HUES48 (cell line): ENCODE data around the gene RPS6KA2.

ENCODE experiments used
- H3K27ac ChIP-seq: one replicate; pipeline ENCODE4 v1.7.0; 2013; ENCODE audit warnings: low read depth, low read length, inconsistent platforms
- H3K27me3 ChIP-seq: 2 replicates; pipeline ENCODE4 v1.6.1; 2013; ENCODE audit warnings: mild to moderate bottlenecking, low read length; ENCODE audit not compliant: control insufficient read depth, insufficient read depth
- H3K36me3 ChIP-seq: 2 replicates; pipeline ENCODE4 v1.6.1; 2013; ENCODE audit warnings: low read length; ENCODE audit not compliant: control insufficient read depth, insufficient read depth
- H3K4me1 ChIP-seq: 2 replicates; pipeline ENCODE4 v1.6.1; 2013; ENCODE audit warnings: mild to moderate bottlenecking, low read length; ENCODE audit not compliant: control insufficient read depth, insufficient read depth
- H3K4me3 ChIP-seq: 2 replicates; pipeline ENCODE4 v1.5.1; 2013; ENCODE audit warnings: mild to moderate bottlenecking, low read depth, low read length
- H3K9ac ChIP-seq: 2 replicates; pipeline ENCODE4 v1.6.1; 2013; ENCODE audit warnings: mild to moderate bottlenecking, low read depth, low read length, moderate library complexity
- H3K9me3 ChIP-seq: 2 replicates; pipeline ENCODE4 v1.6.1; 2013; ENCODE audit warnings: low read length; ENCODE audit not compliant: control insufficient read depth, insufficient read depth

Gene RPS6KA2

DNA sequence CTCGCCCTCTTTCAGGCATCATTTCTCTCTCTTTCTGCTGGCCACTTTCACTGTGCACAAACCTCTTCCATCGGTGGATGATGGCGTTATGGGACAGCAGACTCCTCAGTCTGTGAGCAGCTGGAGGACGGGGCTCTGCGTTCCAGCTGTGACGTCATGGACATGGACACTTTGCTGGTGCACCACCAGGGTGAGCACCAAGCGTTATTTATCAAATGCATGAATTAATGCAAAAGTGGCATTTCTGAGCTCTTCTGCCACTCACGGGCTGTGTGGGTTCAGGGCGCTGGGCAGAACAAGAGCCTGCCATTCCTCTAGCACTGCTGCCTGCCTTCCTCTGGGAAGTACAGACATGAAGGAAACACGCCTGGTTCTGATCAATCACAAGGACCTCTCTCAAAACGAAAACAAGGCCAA, 161.4 kb downstream of the RPS6KA2 start:
- no peaks in the 10 kb centered on the region for H3K9me3 ChIP-seq
- no peak overlapping the region for H3K4me3 ChIP-seq
- H3K27ac ChIP-seq: no peak overlapping the region
- no peaks in the 10 kb centered on the region for H3K27me3 ChIP-seq
- 0 out of 2 replicates have a peak, but pooled peaks cover 3% of the 10 kb centered on the region for H3K4me1 ChIP-seq
- no peak overlapping the region for H3K9ac ChIP-seq
- 0 out of 2 replicates have a peak, but pooled peaks cover 7% of the 10 kb centered on the region for H3K36me3 ChIP-seq

DNA sequence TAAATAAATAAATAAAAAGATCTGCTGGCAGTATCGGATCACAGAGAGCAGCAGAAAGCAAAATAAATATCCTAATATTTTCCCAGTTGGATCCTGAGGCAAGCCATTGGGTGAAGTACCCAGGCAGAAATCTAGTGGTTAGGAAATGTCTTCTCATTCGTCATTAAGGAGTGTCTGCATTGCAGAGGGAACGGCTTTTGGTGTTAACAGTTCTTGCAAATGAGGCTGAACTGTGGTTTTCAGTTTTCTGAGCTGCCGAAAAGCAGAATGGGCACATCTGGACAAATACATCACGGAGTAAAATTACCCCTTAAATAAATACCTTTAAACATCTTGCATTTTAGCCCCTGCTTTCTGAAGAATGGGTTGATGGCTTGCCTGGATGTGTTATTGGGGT, 162.1 kb downstream of the RPS6KA2 start:
- Histone ChIP-seq H3K4me1 (0 out of 2 replicates have a peak, but pooled peaks cover 3% of the 10 kb centered on the region), H3K27me3 (no peaks in the 10 kb centered on the region), H3K36me3 (0 out of 2 replicates have a peak, but pooled peaks cover 7% of the 10 kb centered on the region), H3K4me3 (no peak overlapping the region), H3K9ac (no peak overlapping the region), H3K9me3 (no peaks in the 10 kb centered on the region), H3K27ac (no peak overlapping the region)

DNA sequence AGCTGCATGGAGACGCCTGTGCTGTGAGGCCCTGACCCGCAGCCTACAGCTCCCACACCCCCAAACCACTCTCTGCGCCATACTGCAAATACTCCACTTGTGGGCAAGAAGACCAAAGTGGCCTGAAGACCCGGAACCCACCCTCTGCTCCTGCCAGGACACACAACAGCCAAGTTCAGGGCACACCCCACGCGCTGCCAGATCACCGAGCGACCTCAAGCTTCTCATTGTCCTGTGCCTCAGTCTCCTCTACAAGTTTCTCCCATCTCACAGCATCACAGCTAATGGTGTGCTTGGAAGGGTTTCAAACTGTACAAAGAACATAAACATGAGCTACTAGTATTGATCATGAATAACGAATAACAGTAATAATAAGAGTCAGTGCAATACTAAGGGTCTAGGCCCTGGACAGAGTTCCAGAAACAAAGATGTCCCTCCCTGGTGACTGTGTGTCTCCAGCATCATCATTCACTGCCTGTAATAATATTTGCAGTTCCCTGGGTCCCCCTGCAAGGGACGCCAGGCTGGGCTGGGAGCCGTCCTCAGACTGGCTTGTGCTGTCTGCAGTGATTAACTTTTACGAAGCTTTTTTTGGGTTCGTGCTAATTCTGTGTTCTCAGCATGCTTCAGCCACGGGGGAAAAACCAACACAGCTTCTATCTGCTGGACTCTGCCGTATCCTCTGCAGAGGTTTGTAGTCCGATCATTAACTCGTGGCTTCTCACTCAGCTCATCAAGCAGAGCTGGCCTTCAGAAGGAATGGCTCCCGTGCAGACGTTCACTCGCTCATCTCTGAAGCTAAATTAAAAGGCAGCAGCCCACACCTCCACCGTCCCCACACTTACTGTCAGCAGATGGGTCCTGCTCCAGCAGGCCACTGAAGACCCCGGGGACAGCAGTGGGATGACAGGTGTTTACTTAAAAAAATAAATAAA, 162.7 kb downstream of the RPS6KA2 start:
- Histone ChIP-seq H3K27me3 (no peaks in the 10 kb centered on the region), H3K9me3 (no peaks in the 10 kb centered on the region), H3K4me3 (no peak overlapping the region), H3K9ac (no peak overlapping the region), H3K4me1 (0 out of 2 replicates have a peak, but pooled peaks cover 3% of the 10 kb centered on the region), H3K36me3 (0 out of 2 replicates have a peak, but pooled peaks cover 3% of the 10 kb centered on the region), H3K27ac (no peak overlapping the region)

GRCh38 chr6:166463359-166464067, 163.5 kb downstream of the RPS6KA2 start:
- Histone ChIP-seq H3K9me3 (no peaks in the 10 kb centered on the region), H3K9ac (no peak overlapping the region), H3K27me3 (no peaks in the 10 kb centered on the region), H3K4me3 (no peak overlapping the region), H3K36me3 (0 out of 2 replicates have a peak, but pooled peaks cover 3% of the 10 kb centered on the region), H3K27ac (no peak overlapping the region), H3K4me1 (0 out of 2 replicates have a peak, but pooled peaks cover 3% of the 10 kb centered on the region)

- 0 out of 2 replicates have a peak, but pooled peaks cover 2% of the 10 kb centered on the region for H3K36me3 ChIP-seq
- no peak overlapping the region for H3K9ac ChIP-seq
- 0 out of 2 replicates have a peak, but pooled peaks cover 3% of the 10 kb centered on the region for H3K4me1 ChIP-seq
- H3K27ac ChIP-seq: no peak overlapping the region
- no peaks in the 10 kb centered on the region for H3K27me3 ChIP-seq
- H3K4me3 ChIP-seq: no peak overlapping the region
- H3K9me3 ChIP-seq: no peaks in the 10 kb centered on the region
These were observed 164.5 kb downstream of the RPS6KA2 start for GRCh38 chr6:166462461-166463135.

DNA sequence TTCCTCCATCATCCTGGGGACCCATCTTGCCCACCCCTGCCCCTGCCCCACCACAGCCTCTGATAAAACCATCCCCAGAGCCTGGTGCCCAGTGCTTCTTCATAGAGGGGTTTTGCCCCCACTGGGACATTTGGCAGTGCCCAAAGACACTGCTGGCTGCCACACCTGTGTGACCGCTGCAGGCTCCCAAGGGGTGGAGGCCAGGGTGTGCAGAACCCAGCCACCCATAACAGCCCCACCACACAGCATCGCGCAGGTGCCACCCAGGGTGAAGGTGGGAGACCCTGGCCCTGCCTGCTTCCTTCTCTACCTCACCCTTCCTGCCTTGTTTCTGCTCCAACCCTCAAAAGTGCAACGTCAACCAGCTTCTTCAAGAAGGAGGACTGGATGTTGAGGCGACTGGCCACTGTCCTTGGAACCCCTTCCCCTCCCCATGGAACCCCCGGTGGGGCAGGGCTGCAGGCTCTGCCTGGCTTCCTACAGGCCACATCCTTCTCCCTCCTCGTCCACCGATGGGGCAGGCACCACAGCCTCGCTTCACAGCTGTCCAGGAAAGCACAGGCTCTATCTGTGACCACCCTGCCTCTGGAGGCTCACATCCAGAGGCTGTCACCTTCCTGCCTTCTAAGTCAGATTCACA, 165.1 kb downstream of the RPS6KA2 start:
- Histone ChIP-seq H3K9ac (no peak overlapping the region), H3K27me3 (no peaks in the 10 kb centered on the region), H3K4me1 (0 out of 2 replicates have a peak, but pooled peaks cover 3% of the 10 kb centered on the region), H3K4me3 (no peak overlapping the region), H3K9me3 (no peaks in the 10 kb centered on the region), H3K27ac (no peak overlapping the region), H3K36me3 (no peaks in the 10 kb centered on the region)

DNA sequence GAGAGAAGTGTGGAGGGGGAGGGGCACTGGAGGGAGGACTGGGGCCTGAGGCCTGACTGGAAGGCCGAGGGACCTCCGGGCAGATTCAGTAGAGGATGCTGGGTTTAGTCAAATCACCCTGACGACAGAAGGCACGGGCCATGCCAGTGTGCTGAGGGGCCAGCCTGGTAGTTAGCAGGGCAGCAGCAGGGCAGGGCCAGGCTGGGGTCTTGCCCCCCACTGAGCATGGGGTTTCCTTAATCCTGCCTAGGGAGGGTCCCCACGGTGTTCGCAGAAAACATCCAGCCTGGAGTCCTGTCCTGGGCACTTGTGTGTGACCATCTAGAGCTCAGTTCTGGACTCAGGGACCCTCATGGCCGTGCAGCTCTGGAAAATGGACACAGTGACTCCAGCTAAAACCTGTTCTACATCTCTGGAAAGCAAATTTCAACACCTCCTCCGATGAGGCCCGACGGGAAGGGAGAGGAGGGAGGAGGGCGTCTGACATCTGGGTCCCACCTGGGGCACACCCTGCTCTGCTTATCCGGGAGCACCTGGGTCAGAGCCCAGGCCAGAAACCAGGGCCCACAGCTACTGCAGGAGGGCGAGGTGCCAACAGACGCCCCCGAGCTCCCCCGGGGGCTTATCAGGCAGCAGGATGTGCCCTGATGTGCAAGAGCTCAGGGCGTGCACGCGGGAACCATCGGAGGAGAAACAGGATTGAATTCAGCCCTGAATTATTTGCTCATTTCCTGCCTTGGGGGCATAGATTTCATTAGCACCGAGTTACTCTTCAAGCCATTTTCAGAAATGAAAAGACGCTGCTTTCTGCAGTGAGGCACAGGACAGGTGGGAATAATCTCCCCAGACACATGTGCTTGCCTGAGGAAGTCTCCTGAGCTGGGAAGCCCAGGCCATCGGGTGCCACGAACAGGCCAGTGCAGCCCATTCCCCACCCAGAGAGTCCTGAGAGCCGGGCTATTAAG, 166.3 kb downstream of the RPS6KA2 start:
- H3K27ac ChIP-seq: no peak overlapping the region
- no peak overlapping the region for H3K9ac ChIP-seq
- no peak overlapping the region for H3K4me3 ChIP-seq
- H3K36me3 ChIP-seq: no peaks in the 10 kb centered on the region
- H3K9me3 ChIP-seq: no peaks in the 10 kb centered on the region
- 0 out of 2 replicates have a peak, but pooled peaks cover 3% of the 10 kb centered on the region for H3K4me1 ChIP-seq
- no peaks in the 10 kb centered on the region for H3K27me3 ChIP-seq

GRCh38 chr6:166459906-166460305, 167.1 kb downstream of the RPS6KA2 start:
- no peaks in the 10 kb centered on the region for H3K27me3 ChIP-seq
- no peaks in the 10 kb centered on the region for H3K36me3 ChIP-seq
- H3K9ac ChIP-seq: no peak overlapping the region
- no peak overlapping the region for H3K27ac ChIP-seq
- H3K4me1 ChIP-seq: 0 out of 2 replicates have a peak, but pooled peaks cover 3% of the 10 kb centered on the region
- no peak overlapping the region for H3K4me3 ChIP-seq
- H3K9me3 ChIP-seq: no peaks in the 10 kb centered on the region

DNA sequence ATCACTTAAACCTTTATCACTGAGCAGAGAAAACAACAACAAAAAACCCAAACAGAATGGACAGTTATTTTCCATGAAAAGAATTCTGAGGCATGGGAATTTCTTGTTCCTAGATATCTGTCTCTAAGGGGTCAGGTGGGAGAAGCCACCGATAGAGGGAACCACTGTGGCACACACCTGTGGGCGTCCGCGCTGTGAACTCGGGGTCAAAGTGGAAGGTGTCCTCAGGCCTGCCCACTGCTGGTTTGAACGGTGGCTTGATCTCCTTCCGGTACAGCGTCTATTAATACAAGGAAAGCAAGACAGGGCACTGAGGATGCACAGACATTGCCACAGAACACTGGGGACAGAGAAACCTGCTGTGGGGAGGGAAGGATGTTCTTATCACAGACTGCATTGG, 167.8 kb downstream of the RPS6KA2 start:
- H3K9me3 ChIP-seq: no peaks in the 10 kb centered on the region
- H3K9ac ChIP-seq: no peak overlapping the region
- H3K4me1 ChIP-seq: 0 out of 2 replicates have a peak, but pooled peaks cover 3% of the 10 kb centered on the region
- no peaks in the 10 kb centered on the region for H3K36me3 ChIP-seq
- no peaks in the 10 kb centered on the region for H3K27me3 ChIP-seq
- H3K27ac ChIP-seq: no peak overlapping the region
- no peak overlapping the region for H3K4me3 ChIP-seq
